Vagina (tissue), 2 donors: ENCODE measurements around the gene RPS6KA2. TPM values are rescaled to one million over a fixed set of nuclear protein-coding genes. Genes with fewer than 3 reads are reported as not detected.

Experiments used
- DNase-seq, 2 donors: peaks; one replicate each; pipeline ENCODE4 v3.0.0-alpha.2; 2017; ENCODE audit errors: extremely low spot score in 2 of 2
- H3K27ac ChIP-seq: fragments of 200-600 bp; sonication (generic); one replicate; pipeline ENCODE4 v1.5.1; 2019
- H3K27me3 ChIP-seq: fragments of 200-600 bp; sonication (generic); one replicate; pipeline ENCODE4 v1.5.1; 2019
- H3K36me3 ChIP-seq, 2 donors: fragments of 200-600 bp; sonication (generic); one replicate each; pipeline ENCODE4 v1.5.1; 2017 to 2019
- H3K4me1 ChIP-seq: fragments of 200-600 bp; sonication (generic); one replicate; pipeline ENCODE4 v1.5.1; 2019
- H3K4me3 ChIP-seq, 2 donors: fragments of 200-600 bp; sonication (generic); 1 replicate in 1 of 2; 2 replicates in 1 of 2; pipeline ENCODE4 v1.5.1; 2016 to 2019
- H3K9me3 ChIP-seq: fragments of 200-600 bp; sonication (generic); one replicate; pipeline ENCODE4 v1.5.1; 2019
- POLR2A ChIP-seq, 2 donors: fragments of 450-650 bp; IDR thresholded peaks; one replicate each; pipeline ENCODE4 v1.6.1; 2017; ENCODE audit warnings: antibody characterized with exemption in 2 of 2, mild to moderate bottlenecking in 2 of 2, moderate library complexity in 2 of 2
- POLR2AphosphoS5 ChIP-seq, 2 donors: sonication (generic); formaldehyde crosslinking; IDR thresholded peaks; one replicate each; pipeline ENCODE4 v1.9.0; 2017; ENCODE audit warnings: antibody characterized with exemption in 2 of 2, mild to moderate bottlenecking in 2 of 2, low read depth in 1 of 2; ENCODE audit not compliant: insufficient read depth in 1 of 2
- intact Hi-C: fragments of 100-400 bp; cut with DNase I; formaldehyde crosslinking; loops from one replicate; pipeline ENCODE4 v1.15.1; 2023
- total RNA-seq: library from RNA; depleted of rRNA; stranded (reverse); fragments of >200 nt; gene quantifications from one replicate; pipeline ENCODE4 v1.2.3, GENCODE V29; 2016
- TF ChIP-seq, protein P1 (sequence below), 3 experiments: fragments of 450-650 bp in 2 of 3; fragments of 200-600 bp in 1 of 3; sonication (generic) in 1 of 3; IDR thresholded peaks; one replicate each; pipeline ENCODE4 v1.5.1; 2017 to 2019; ENCODE audit warnings: antibody characterized with exemption in 3 of 3, mild to moderate bottlenecking in 2 of 3, moderate library complexity in 2 of 3

The RPS6KA2 gene
- total RNA-seq, 1 donor from 2014 or later: 65.1 TPM

DNA sequence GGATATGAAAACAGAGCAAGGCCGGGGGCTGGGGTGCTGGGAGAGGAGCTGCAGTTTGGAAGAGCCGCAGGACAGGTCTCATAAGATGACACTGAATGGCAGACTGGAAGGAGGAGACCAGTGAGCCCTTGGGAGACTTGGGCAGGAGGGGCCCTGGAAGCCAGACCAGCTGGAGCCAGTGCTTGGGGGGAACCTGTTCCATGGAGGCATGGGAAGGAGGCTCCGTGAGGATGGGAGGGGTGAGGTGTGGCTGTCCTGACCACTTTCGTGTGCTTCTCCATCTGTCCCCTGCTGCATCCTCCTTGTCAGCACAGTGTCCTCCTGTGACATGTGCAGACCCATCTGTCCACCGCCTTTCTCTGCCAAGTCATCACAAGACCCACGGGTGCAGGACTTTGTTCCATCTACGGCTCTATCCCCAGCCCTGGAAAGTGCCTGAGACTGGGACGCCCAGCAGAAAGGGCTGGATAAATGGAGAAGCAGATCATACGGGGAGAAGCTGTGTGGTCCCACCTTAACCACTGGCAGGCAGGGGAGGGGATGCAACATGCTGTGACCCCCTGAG lies 159.5 kb downstream of the RPS6KA2 start:
- DNase-seq: no peak

DNA sequence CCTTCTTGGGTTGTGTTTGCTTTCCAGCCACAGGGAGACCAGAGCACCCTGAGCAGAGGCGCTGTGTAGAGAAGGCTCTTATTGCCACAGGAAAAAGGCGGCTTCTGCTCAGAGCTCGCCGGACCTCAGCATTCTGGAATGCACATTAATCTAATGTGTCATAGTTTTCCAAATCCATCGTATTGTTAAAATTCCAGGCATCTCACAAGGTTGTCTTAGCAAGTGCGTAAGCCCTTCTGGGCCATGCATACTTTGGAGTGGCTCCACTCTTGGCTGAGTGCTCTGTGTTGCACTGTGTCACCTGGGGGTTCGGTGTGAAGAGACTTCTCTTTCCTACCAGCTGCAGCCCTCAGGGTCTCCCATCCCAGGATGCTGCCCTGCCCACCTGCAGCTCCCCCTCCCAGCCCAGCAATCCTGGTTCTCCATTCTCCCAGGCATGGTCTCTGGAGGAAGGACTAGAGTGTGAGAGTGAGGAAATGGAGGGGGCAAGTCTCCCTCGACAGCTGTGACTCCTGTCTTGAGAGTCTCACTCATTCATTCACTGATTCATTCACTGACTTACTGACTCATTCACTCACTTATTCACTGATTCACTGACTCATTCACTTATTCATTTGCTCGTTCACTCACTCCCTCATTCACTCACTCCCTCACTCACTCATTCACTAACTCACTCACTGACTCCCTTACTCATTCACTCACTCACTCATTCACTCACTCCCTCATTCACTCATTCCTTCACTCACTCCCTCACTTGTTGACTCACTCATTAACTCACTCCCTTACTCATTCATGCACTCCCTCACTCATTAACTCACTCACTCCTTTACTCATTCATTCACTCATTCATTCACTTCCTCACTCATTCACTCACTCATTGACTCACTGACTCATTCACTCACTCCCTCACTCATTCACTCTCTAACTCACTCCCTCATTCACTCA lies 160.6 kb downstream of the RPS6KA2 start:
- Histone ChIP-seq H3K36me3 (peaks cover 0 to 11% of the 10 kb centered on the region in 2 donors), H3K27me3 (no peaks in the 10 kb centered on the region), H3K4me3 (peak overlapping the region in 1 of 2 donors; percentile 6), H3K4me1 (peaks cover 26% of the 10 kb centered on the region), H3K9me3 (no peaks in the 10 kb centered on the region), H3K27ac (peak overlapping the region; percentile 33)
- TF ChIP-seq POLR2A (IDR thresholded peaks at IDR 0.05) (no peak), POLR2AphosphoS5 (IDR thresholded peaks at IDR 0.05; ENCODE audit: insufficient read depth in 1 of 2, low read depth in 1 of 2) (no peak)
- TF ChIP-seq, protein P1, sequence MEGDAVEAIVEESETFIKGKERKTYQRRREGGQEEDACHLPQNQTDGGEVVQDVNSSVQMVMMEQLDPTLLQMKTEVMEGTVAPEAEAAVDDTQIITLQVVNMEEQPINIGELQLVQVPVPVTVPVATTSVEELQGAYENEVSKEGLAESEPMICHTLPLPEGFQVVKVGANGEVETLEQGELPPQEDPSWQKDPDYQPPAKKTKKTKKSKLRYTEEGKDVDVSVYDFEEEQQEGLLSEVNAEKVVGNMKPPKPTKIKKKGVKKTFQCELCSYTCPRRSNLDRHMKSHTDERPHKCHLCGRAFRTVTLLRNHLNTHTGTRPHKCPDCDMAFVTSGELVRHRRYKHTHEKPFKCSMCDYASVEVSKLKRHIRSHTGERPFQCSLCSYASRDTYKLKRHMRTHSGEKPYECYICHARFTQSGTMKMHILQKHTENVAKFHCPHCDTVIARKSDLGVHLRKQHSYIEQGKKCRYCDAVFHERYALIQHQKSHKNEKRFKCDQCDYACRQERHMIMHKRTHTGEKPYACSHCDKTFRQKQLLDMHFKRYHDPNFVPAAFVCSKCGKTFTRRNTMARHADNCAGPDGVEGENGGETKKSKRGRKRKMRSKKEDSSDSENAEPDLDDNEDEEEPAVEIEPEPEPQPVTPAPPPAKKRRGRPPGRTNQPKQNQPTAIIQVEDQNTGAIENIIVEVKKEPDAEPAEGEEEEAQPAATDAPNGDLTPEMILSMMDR (IDR thresholded peaks at IDR 0.05): no peak
- DNase-seq: no peak
- intact Hi-C loops: no loop called here

More for the DNA sequence above, 159.5 kb downstream of the RPS6KA2 start:
- Histone ChIP-seq H3K27me3 (no peaks in the 10 kb centered on the region), H3K27ac (no peak overlapping the region), H3K4me1 (peaks cover 26% of the 10 kb centered on the region), H3K36me3 (peaks cover 0 to 10% of the 10 kb centered on the region in 2 donors), H3K9me3 (no peaks in the 10 kb centered on the region), H3K4me3 (no peak overlapping the region)
- intact Hi-C loops: no loop called here
- TF ChIP-seq POLR2A (IDR thresholded peaks at IDR 0.05): no peak
- no peak for TF ChIP-seq POLR2AphosphoS5 (IDR thresholded peaks at IDR 0.05; ENCODE audit: insufficient read depth in 1 of 2, low read depth in 1 of 2)
- TF ChIP-seq, protein P1 (IDR thresholded peaks at IDR 0.05): no peak

DNA sequence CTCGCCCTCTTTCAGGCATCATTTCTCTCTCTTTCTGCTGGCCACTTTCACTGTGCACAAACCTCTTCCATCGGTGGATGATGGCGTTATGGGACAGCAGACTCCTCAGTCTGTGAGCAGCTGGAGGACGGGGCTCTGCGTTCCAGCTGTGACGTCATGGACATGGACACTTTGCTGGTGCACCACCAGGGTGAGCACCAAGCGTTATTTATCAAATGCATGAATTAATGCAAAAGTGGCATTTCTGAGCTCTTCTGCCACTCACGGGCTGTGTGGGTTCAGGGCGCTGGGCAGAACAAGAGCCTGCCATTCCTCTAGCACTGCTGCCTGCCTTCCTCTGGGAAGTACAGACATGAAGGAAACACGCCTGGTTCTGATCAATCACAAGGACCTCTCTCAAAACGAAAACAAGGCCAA lies 161.4 kb downstream of the RPS6KA2 start:
- no peak for DNase-seq
- no peaks in the 10 kb centered on the region for H3K9me3 ChIP-seq
- H3K27me3 ChIP-seq: no peaks in the 10 kb centered on the region
- intact Hi-C loops: no loop called here
- H3K36me3 ChIP-seq: peaks cover 0 to 11% of the 10 kb centered on the region in 2 donors
- TF ChIP-seq POLR2AphosphoS5 (IDR thresholded peaks at IDR 0.05; ENCODE audit: insufficient read depth in 1 of 2, low read depth in 1 of 2) (no peak), POLR2A (IDR thresholded peaks at IDR 0.05) (no peak)
- TF ChIP-seq, protein P1 (IDR thresholded peaks at IDR 0.05): no peak
- peaks cover 20% of the 10 kb centered on the region for H3K4me1 ChIP-seq
- no peak overlapping the region for H3K27ac ChIP-seq
- peak overlapping the region in 1 of 2 donors; percentile 6 for H3K4me3 ChIP-seq

DNA sequence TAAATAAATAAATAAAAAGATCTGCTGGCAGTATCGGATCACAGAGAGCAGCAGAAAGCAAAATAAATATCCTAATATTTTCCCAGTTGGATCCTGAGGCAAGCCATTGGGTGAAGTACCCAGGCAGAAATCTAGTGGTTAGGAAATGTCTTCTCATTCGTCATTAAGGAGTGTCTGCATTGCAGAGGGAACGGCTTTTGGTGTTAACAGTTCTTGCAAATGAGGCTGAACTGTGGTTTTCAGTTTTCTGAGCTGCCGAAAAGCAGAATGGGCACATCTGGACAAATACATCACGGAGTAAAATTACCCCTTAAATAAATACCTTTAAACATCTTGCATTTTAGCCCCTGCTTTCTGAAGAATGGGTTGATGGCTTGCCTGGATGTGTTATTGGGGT lies 162.1 kb downstream of the RPS6KA2 start:
- Histone ChIP-seq H3K4me3 (no peak overlapping the region), H3K4me1 (peaks cover 17% of the 10 kb centered on the region), H3K9me3 (no peaks in the 10 kb centered on the region), H3K27ac (no peak overlapping the region), H3K36me3 (peaks cover 0 to 11% of the 10 kb centered on the region in 2 donors), H3K27me3 (no peaks in the 10 kb centered on the region)
- no peak for DNase-seq
- TF ChIP-seq POLR2A (IDR thresholded peaks at IDR 0.05) (no peak), POLR2AphosphoS5 (IDR thresholded peaks at IDR 0.05; ENCODE audit: insufficient read depth in 1 of 2, low read depth in 1 of 2) (no peak)
- TF ChIP-seq, protein P1 (IDR thresholded peaks at IDR 0.05): no peak
- intact Hi-C loops: no loop called here
